Smooth muscle cell (in vitro differentiated cells): ENCODE measurements around the gene INO80E. TPM values are rescaled to one million over a fixed set of nuclear protein-coding genes. Genes with fewer than 3 reads are reported as not detected.

Source experiments
- DNase-seq: peaks from one replicate; lab custom pipeline; 2025; ENCODE audit not compliant: unreplicated experiment; lab: John Stamatoyannopoulos, UW
- H2AFZ ChIP-seq: fragments of 200-600 bp; sonication (generic); 2 replicates; pipeline ENCODE4 v1.6.0; 2016; ENCODE audit warnings: antibody characterized with exemption, low read depth, mild to moderate bottlenecking
- H3F3A ChIP-seq: fragments of 200-600 bp; sonication (generic); 2 replicates; pipeline ENCODE4 v1.6.0; 2017; ENCODE audit warnings: antibody characterized with exemption, low read depth
- H3K27ac ChIP-seq: fragments of 200-600 bp; sonication (generic); 2 replicates; pipeline ENCODE4 v1.5.1; 2016; ENCODE audit warnings: low read depth, mild to moderate bottlenecking
- H3K27me3 ChIP-seq: fragments of 200-600 bp; sonication (generic); 2 replicates; pipeline ENCODE4 v1.6.1; 2016; ENCODE audit warnings: low read depth, mild to moderate bottlenecking
- H3K36me3 ChIP-seq: fragments of 200-600 bp; sonication (generic); 2 replicates; pipeline ENCODE4 v1.5.1; 2016; ENCODE audit warnings: low read depth
- H3K4me1 ChIP-seq: fragments of 200-600 bp; sonication (generic); 2 replicates; pipeline ENCODE4 v1.5.1; 2016; ENCODE audit warnings: low read depth
- H3K4me2 ChIP-seq: fragments of 200-600 bp; sonication (generic); 2 replicates; pipeline ENCODE4 v1.6.0; 2016; ENCODE audit warnings: mild to moderate bottlenecking
- H3K4me3 ChIP-seq: fragments of 200-600 bp; sonication (generic); 2 replicates; pipeline ENCODE4 v1.5.1; 2016; ENCODE audit warnings: mild to moderate bottlenecking
- H3K79me2 ChIP-seq: fragments of 200-600 bp; sonication (generic); 2 replicates; pipeline ENCODE4 v1.6.0; 2016; ENCODE audit warnings: low read depth, mild to moderate bottlenecking
- H3K9ac ChIP-seq: fragments of 200-600 bp; sonication (generic); 2 replicates; pipeline ENCODE4 v1.6.0; 2016; ENCODE audit warnings: low read depth
- H3K9me3 ChIP-seq: fragments of 200-600 bp; sonication (generic); replicated peaks from 2 replicates; pipeline ENCODE4 v1.5.1; 2016; ENCODE audit warnings: low read depth
- H4K20me1 ChIP-seq: fragments of 200-600 bp; sonication (generic); 2 replicates; pipeline ENCODE4 v1.6.0; 2016; ENCODE audit warnings: low read depth
- CTCF ChIP-seq: fragments of 200-600 bp; sonication (generic); IDR thresholded peaks from 2 replicates; pipeline ENCODE4 v1.5.1; 2017; ENCODE audit warnings: borderline replicate concordance, mild to moderate bottlenecking, antibody characterized with exemption; ENCODE audit not compliant: insufficient read depth, poor library complexity, severe bottlenecking
- WGBS: methylation state at CpG from one replicate; pipeline ENCODE4 v1.1.7; 2016; ENCODE audit warnings: low lambda C conversion rate; 5-methylcytosine and 5-hydroxymethylcytosine counted together
- polyA plus RNA-seq: library from polyadenylated mRNA; unstranded; fragments of >200 nt; fragmentation: Nextera tagmentation; extraction: Ambion mirVana; gene quantifications from 2 replicates; pipeline ENCODE4 v1.2.1, GENCODE V29; 2016
- total RNA-seq: library from RNA; depleted of rRNA; stranded (reverse); fragments of >200 nt; gene quantifications from 2 replicates; pipeline ENCODE4 v1.2.3, GENCODE V29; 2014

INO80E gene
- total RNA-seq, result 92.2 and 181 TPM in 2 replicates
- polyA plus RNA-seq, result 17.7 and 19.3 TPM in 2 replicates

- peak; percentile 84 for DNase-seq
- no peaks in the 10 kb centered on the region for H3K27me3 ChIP-seq
- peaks cover 11% of the 10 kb centered on the region for H3K4me1 ChIP-seq
- H3K4me2 ChIP-seq, result peak within 1 kb of the TSS; percentile 92
- no peaks in the 10 kb centered on the region for H3K36me3 ChIP-seq
- WGBS, result 2% methylated on average over 65 of the region's 65 CpGs
- H3K9me3 ChIP-seq, result no peaks in the 10 kb centered on the region
- no peak for TF ChIP-seq CTCF
- peak within 1 kb of the TSS; percentile 95 for H3K27ac ChIP-seq
- no peaks in the 10 kb centered on the region for H4K20me1 ChIP-seq
- peak within 1 kb of the TSS; percentile 94 for H3K9ac ChIP-seq
- H3F3A ChIP-seq, result no peaks in the 10 kb centered on the region
- peak within 1 kb of the TSS; percentile 94 for H3K4me3 ChIP-seq
- H3K79me2 ChIP-seq, result peaks cover 10% of the 10 kb centered on the region
- peak within 1 kb of the TSS; percentile 98 for H2AFZ ChIP-seq
These were observed at the start of gene INO80E for GRCh38 chr16:29995911-29996765. TSS of gene INO80E (plus strand) at chr16:29996241. CDS start at chr16:29996311, 70 bp downstream.

- H4K20me1 ChIP-seq, result no peaks in the 10 kb centered on the region
- peaks cover 17% of the 10 kb centered on the region for H3F3A ChIP-seq
- H3K79me2 ChIP-seq, result no peaks in the 10 kb centered on the region
- no peak overlapping the region for H3K4me3 ChIP-seq
- TF ChIP-seq CTCF, result no peak
- WGBS, result 87% methylated on average over 2 of the region's 2 CpGs
- no peak overlapping the region for H3K9ac ChIP-seq
- H2AFZ ChIP-seq, result no peak overlapping the region
- no peak overlapping the region for H3K27ac ChIP-seq
- H3K4me2 ChIP-seq, result no peak overlapping the region
- H3K4me1 ChIP-seq, result peaks cover 10% of the 10 kb centered on the region
- no peaks in the 10 kb centered on the region for H3K27me3 ChIP-seq
- H3K36me3 ChIP-seq, result no peaks in the 10 kb centered on the region
- no peak for DNase-seq
- no peaks in the 10 kb centered on the region for H3K9me3 ChIP-seq
These were observed 48.1 kb upstream of the INO80E start for GRCh38 chr16:29947897-29948296.

- H3K4me1 ChIP-seq, result no peaks in the 10 kb centered on the region
- H4K20me1 ChIP-seq, result no peaks in the 10 kb centered on the region
- no peaks in the 10 kb centered on the region for H3K27me3 ChIP-seq
- no peak overlapping the region for H2AFZ ChIP-seq
- no peaks in the 10 kb centered on the region for H3K9me3 ChIP-seq
- H3K4me3 ChIP-seq, result no peak overlapping the region
- H3F3A ChIP-seq, result peaks cover 2% of the 10 kb centered on the region
- H3K27ac ChIP-seq, result no peak overlapping the region
- DNase-seq, result no peak
- no peak overlapping the region for H3K9ac ChIP-seq
- H3K4me2 ChIP-seq, result no peak overlapping the region
- no peak for TF ChIP-seq CTCF
- H3K79me2 ChIP-seq, result no peaks in the 10 kb centered on the region
- 93% methylated on average over 4 of the region's 4 CpGs for WGBS
- H3K36me3 ChIP-seq, result no peaks in the 10 kb centered on the region
These were observed 45.1 kb upstream of the INO80E start for GRCh38 chr16:29950806-29951461.
